ENCODE results near the gene KIR3DL3.
"Not testable (repeated sequence)": the region's sequence is repeated elsewhere in the genome, so short reads cannot be mapped to it uniquely, and the experiment has no call there.

The KIR3DL3 gene

DNA sequence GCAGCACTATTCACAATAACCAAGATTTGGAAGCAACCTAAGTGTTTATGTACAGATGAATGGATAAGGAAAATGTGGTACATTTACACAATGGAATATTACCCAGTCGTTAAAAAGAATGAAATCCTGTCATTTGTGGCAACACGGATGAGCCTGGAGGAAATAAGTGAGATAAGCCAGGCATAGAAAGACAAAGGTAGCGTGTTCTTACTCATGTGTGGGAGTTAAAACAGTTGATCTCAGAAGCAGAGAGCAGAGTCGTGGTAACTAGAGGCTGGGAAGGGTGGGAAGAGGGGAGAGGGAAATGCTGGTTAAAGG is 32.0 kb upstream of the KIR3DL3 start:
- no peak for DNase-seq (ENCODE audit: low read depth)
- no peak for TF ChIP-seq CTCF (conservative IDR thresholded peaks at IDR 0.05; ENCODE audit: low read length)
- H3K4me3 ChIP-seq (ENCODE audit: low read length): no peak overlapping the region

- TF ChIP-seq CTCF (conservative IDR thresholded peaks at IDR 0.05; ENCODE audit: low read length): no peak
- DNase-seq (ENCODE audit: low read depth): no peak
- no peak overlapping the region for H3K4me3 ChIP-seq (ENCODE audit: low read length)
These were observed 29.6 kb upstream of the KIR3DL3 start for GRCh38 chr19:54694648-54695047.

GRCh38 chr19:54696117-54696548 is 28.1 kb upstream of the KIR3DL3 start:
- no peak for DNase-seq (ENCODE audit: low read depth)
- TF ChIP-seq CTCF (conservative IDR thresholded peaks at IDR 0.05; ENCODE audit: low read length): no peak
- H3K4me3 ChIP-seq (ENCODE audit: low read length): no peak overlapping the region

- no peak overlapping the region for H3K4me3 ChIP-seq (ENCODE audit: low read length)
- TF ChIP-seq CTCF (conservative IDR thresholded peaks at IDR 0.05; ENCODE audit: low read length): no peak
- DNase-seq (ENCODE audit: low read depth): no peak
These were observed 27.5 kb upstream of the KIR3DL3 start for GRCh38 chr19:54696766-54697165.

- not testable (repeated sequence) for DNase-seq (ENCODE audit: low read depth); H3K4me3 ChIP-seq (ENCODE audit: low read length)
These were observed 26.5 kb upstream of the KIR3DL3 start for GRCh38 chr19:54697716-54698115.

DNA sequence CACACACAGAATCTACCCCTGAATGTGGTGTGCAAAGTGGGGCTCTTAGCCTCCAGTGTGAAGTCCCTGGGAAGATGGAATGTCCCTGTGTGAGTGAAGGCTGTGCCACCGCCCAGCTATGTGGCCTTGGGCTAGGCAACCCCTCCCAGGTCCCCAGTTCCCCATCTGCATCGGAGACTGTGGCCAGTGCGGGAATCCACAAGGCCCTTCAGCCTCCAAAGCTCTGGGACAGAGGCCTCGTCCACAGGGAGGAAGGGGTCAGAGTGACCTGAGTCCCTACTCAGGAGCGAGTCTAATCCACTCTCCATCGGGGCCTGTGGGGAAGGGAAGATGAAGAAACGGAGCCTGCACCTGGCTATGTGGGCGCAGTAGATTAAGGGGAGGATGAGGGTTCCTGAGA is 19.3 kb upstream of the KIR3DL3 start:
- no peak for TF ChIP-seq CTCF (conservative IDR thresholded peaks at IDR 0.05; ENCODE audit: low read length)
- H3K4me3 ChIP-seq (ENCODE audit: low read length): no peak overlapping the region
- no peak for DNase-seq (ENCODE audit: low read depth)

DNA sequence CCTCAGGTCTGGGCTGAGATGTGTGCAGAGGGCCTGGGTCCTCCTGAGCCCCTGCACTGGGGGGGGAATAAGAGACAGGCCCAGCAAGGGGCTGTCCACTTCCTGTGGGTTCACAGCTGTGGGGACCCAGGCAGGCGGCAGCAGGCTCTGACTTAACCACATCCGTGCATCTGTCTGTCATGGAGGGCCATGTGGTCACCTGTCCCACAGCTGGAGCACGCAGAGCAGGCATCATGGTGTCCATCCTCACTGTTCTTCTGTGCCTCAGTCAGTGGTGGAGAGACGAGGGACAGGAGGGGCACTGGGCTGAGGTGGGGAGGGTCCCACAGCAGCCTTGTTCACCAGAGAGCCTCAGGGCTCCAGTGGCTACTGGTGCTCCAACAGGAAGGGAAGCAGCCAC is 16.3 kb upstream of the KIR3DL3 start:
- DNase-seq (ENCODE audit: low read depth): no peak
- TF ChIP-seq CTCF (conservative IDR thresholded peaks at IDR 0.05; ENCODE audit: low read length): no peak
- H3K4me3 ChIP-seq (ENCODE audit: low read length): no peak overlapping the region

DNA sequence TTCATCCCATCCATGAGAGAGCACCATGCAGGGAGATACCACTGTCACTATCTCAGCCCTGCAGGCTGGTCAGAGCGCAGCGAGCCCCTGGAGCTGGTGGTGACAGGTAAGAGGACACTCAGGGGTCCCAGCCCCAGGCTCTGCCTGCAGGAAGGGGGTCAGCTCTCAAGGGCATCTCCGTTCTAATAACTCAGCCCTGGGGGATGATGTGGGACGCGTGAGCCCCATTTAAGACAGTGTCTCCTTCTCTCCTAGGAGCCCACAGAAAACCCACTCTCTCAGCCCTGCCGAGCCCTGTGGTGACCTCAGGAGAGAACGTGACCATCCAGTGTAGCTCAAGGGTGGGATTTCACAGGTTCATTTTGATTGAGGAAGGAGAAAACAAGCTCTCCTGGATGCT is 15.5 kb upstream of the KIR3DL3 start:
- H3K4me3 ChIP-seq (ENCODE audit: low read length): no peak overlapping the region
- TF ChIP-seq CTCF (conservative IDR thresholded peaks at IDR 0.05; ENCODE audit: low read length): no peak
- DNase-seq (ENCODE audit: low read depth): no peak

Measured in AG10803 (cell line).